PC-9 (cell line): ENCODE data around the gene TTC23. TPM values are rescaled to one million over a fixed set of nuclear protein-coding genes. Genes with fewer than 3 reads are reported as not detected.

ENCODE experiments used
- BruUV-seq: library from RNA; stranded (reverse); fragments of 400-500 nt; replicated peaks from 2 replicates; lab custom pipeline; 2021; lab: Mats Ljungman, UMichigan
- CTCF ChIA-PET: fragments of 300-600 bp; sonication (Branson Sonifier 250); formaldehyde crosslinking; loops from one replicate; lab custom pipeline; 2022; ENCODE audit warnings: antibody characterized with exemption; lab: Charles Lee
- POLR2A ChIA-PET: fragments of 300-600 bp; sonication (Branson Sonifier 250); formaldehyde crosslinking; loops from one replicate; lab custom pipeline; 2022; ENCODE audit warnings: antibody characterized with exemption; ENCODE audit not compliant: unreplicated experiment; lab: Charles Lee
- DNase-seq, 2 experiments: peaks; one replicate each; pipeline versions ENCODE4 v3.0.0 to v3.0.0-alpha.2; 2015 to 2022; ENCODE audit warnings: mixed read lengths in 1 of 2
- H2AFZ ChIP-seq: fragments of 200-600 bp; sonication (generic); 2 replicates; pipeline ENCODE4 v1.8.1; 2017; ENCODE audit warnings: antibody characterized with exemption
- H3F3A ChIP-seq: fragments of 200-600 bp; sonication (generic); 2 replicates; pipeline ENCODE4 v1.8.1; 2017; ENCODE audit warnings: antibody characterized with exemption, mild to moderate bottlenecking, low read depth; ENCODE audit not compliant: insufficient read depth
- H3K27ac ChIP-seq: fragments of 200-600 bp; sonication (generic); 2 replicates; pipeline ENCODE4 v1.6.1; 2016; ENCODE audit warnings: mixed run types
- H3K27me3 ChIP-seq: fragments of 200-600 bp; sonication (generic); 2 replicates; pipeline ENCODE4 v1.6.1; 2016; ENCODE audit warnings: low read depth, mixed run types; ENCODE audit not compliant: insufficient read depth
- H3K36me3 ChIP-seq: fragments of 200-600 bp; sonication (generic); 2 replicates; pipeline ENCODE4 v1.6.1; 2016; ENCODE audit warnings: low read depth, mixed run types
- H3K4me1 ChIP-seq: fragments of 200-600 bp; sonication (generic); replicated peaks from 2 replicates; pipeline ENCODE4 v1.6.1; 2016; ENCODE audit warnings: mixed run types; ENCODE audit not compliant: insufficient read depth
- H3K4me2 ChIP-seq: fragments of 200-600 bp; sonication (generic); 2 replicates; pipeline ENCODE4 v1.6.1; 2017; ENCODE audit warnings: mixed run types
- H3K4me3 ChIP-seq: fragments of 200-600 bp; sonication (generic); 2 replicates; pipeline ENCODE4 v1.6.1; 2016; ENCODE audit warnings: mixed run types
- H3K79me2 ChIP-seq: fragments of 200-600 bp; sonication (generic); 2 replicates; pipeline ENCODE4 v1.6.1; 2017; ENCODE audit warnings: low read depth, mixed run types
- H3K9me2 ChIP-seq: fragments of 200-600 bp; sonication (generic); 2 replicates; pipeline ENCODE4 v1.8.1; 2017; ENCODE audit warnings: mild to moderate bottlenecking; ENCODE audit not compliant: insufficient read depth
- H3K9me3 ChIP-seq: fragments of 200-600 bp; sonication (generic); 2 replicates; pipeline ENCODE4 v1.8.1; 2016; ENCODE audit warnings: low read depth; ENCODE audit not compliant: insufficient read depth
- H4K20me1 ChIP-seq: fragments of 200-600 bp; sonication (generic); 2 replicates; pipeline ENCODE4 v1.8.1; 2017; ENCODE audit not compliant: insufficient read depth
- EZH2 ChIP-seq: fragments of 200-600 bp; sonication (generic); IDR thresholded peaks from 2 replicates; pipeline ENCODE4 v1.8.0; 2017; ENCODE audit warnings: antibody characterized with exemption, low read depth
- intact Hi-C: fragments of 100-400 bp; cut with micrococcal nuclease; formaldehyde crosslinking; loops from one replicate; pipeline ENCODE4 v1.10.0; 2022; ENCODE audit not compliant: unreplicated experiment
- total RNA-seq: library from RNA; stranded (reverse); gene quantifications from 2 replicates; pipeline ENCODE4 v1.2.3, GENCODE V29; 2021
- TF ChIP-seq, protein P1 (sequence below): fragments of 200-600 bp; sonication (generic); conservative IDR thresholded peaks from 2 replicates; pipeline ENCODE4 v1.6.1; 2017; ENCODE audit warnings: mixed run types, antibody characterized with exemption, mild to moderate bottlenecking, moderate library complexity

Gene TTC23
- total RNA-seq, 1 experiment from 2014 or later, result 18.4 TPM

DNA sequence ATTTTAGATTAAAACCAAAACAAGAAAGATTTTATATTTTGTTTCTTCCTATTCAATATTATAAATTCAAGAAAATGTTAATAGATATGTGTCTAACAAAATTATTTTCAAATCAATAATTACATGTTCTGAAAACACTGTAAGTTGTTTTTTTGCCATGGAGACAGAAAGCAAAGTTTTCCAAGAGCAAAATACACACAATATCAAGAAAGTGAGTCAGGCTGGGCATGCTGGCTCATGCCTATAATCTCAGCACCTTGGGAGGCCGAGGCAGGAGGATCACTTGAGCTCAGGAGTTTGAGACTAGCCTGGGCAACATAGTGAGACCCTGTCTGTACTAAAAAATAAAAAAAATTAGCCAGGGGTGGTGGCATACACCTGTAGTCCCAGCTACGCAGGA is 71.7 kb downstream of the TTC23 start:
- Histone ChIP-seq H3K36me3 (no peaks in the 10 kb centered on the region), H3F3A (no peaks in the 10 kb centered on the region), H3K4me3 (no peak overlapping the region), H3K4me2 (no peak overlapping the region), H3K79me2 (no peaks in the 10 kb centered on the region), H3K27me3 (no peaks in the 10 kb centered on the region), H3K9me2 (no peaks in the 10 kb centered on the region), H4K20me1 (no peaks in the 10 kb centered on the region), H3K27ac (no peak overlapping the region), H2AFZ (no peak overlapping the region), H3K4me1 (peaks cover 7% of the 10 kb centered on the region; the same call in 1 of the 2 replicates), H3K9me3 (no peaks in the 10 kb centered on the region)
- intact Hi-C loops, result no loop called here
- DNase-seq, result no peak
- POLR2A ChIA-PET, result no interaction called here
- CTCF ChIA-PET, result interaction anchor here (1.4 kb wide), 1 partner anchor 72 kb away, joined by 5 read pairs; the partner anchor contains the start of gene SYNM
- BruUV-seq, result no TSS peak
- no peak for TF ChIP-seq EZH2
- TF ChIP-seq, protein P1, sequence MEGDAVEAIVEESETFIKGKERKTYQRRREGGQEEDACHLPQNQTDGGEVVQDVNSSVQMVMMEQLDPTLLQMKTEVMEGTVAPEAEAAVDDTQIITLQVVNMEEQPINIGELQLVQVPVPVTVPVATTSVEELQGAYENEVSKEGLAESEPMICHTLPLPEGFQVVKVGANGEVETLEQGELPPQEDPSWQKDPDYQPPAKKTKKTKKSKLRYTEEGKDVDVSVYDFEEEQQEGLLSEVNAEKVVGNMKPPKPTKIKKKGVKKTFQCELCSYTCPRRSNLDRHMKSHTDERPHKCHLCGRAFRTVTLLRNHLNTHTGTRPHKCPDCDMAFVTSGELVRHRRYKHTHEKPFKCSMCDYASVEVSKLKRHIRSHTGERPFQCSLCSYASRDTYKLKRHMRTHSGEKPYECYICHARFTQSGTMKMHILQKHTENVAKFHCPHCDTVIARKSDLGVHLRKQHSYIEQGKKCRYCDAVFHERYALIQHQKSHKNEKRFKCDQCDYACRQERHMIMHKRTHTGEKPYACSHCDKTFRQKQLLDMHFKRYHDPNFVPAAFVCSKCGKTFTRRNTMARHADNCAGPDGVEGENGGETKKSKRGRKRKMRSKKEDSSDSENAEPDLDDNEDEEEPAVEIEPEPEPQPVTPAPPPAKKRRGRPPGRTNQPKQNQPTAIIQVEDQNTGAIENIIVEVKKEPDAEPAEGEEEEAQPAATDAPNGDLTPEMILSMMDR, result no peak

DNA sequence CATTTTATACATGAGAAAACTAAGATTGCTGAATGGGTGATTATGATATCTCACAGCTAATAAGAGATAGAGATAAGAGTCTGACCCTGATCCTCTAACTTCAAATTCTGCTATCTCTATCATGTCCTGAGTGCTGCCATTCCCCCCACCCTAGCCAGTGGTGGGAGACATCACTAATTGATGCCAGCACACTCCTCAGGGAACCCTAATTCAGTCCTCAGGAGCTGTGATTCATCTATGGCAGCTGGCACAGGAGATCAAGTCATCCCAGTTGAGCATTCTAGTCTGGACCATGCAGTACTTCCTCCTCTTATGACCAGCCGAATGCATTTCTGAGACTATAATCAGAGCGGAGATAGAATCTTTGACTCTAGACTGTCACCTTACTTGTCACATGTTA is 72.6 kb downstream of the TTC23 start:
- Histone ChIP-seq H3K9me3 (no peaks in the 10 kb centered on the region), H3K27ac (no peak overlapping the region), H3K79me2 (no peaks in the 10 kb centered on the region), H3K4me3 (no peak overlapping the region), H4K20me1 (no peaks in the 10 kb centered on the region), H3K4me1 (peaks cover 5% of the 10 kb centered on the region; the same call in 1 of the 2 replicates), H3K36me3 (no peaks in the 10 kb centered on the region), H3F3A (no peaks in the 10 kb centered on the region), H2AFZ (no peak overlapping the region), H3K9me2 (no peaks in the 10 kb centered on the region), H3K27me3 (no peaks in the 10 kb centered on the region), H3K4me2 (no peak overlapping the region)
- ChIA-PET CTCF (no interaction called here), POLR2A (interaction anchor here (0.6 kb wide), 1 partner anchor 992 kb away, joined by 4 read pairs; no protein-coding TSS in a partner anchor)
- DNase-seq, result no peak
- TF ChIP-seq, protein P1, result no peak
- BruUV-seq, result no TSS peak
- intact Hi-C loops, result no loop called here

DNA sequence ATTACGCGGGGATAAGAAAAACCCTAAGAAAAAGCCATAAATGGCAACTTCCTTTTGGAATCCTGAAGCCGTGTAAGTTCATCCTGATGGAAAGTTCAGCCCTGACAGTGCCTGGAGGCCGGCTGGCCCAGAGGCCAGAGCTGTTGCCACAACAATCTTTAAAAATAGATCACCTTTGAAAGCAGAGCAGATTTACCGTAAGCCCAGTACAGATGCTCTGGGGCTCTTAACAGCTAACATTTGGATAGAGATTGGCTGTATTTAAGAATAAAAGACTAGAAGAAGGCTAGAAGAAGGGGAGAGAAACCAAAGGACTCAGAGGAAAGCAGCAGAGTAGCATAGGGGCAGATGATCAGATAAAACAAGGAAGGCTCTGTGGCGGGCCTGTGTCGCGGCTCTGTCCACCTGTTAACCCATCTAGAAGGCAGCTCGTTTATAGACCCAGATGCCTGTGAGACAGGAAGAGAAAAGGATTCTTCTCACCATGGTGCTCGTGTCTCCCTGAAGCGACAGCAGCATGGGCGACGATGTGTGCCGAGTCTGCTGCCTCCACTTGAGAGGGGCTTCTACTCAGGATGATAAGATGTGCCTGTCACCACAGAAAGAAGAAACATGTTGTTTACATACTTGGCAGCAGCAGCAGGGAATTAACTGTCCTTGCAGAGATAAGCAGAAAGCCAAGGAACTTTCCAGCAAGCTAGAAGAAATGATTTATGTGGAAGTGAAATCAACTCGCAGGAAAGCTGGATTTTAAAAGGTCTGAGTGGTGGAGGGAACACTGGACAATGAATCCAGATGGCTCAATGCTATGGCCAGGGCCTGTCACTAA is 74.6 kb downstream of the TTC23 start:
- Histone ChIP-seq H3K4me2 (no peak overlapping the region), H3K79me2 (no peaks in the 10 kb centered on the region), H3K27ac (no peak overlapping the region), H3K4me3 (no peak overlapping the region), H3K27me3 (no peaks in the 10 kb centered on the region), H3K36me3 (no peaks in the 10 kb centered on the region), H3K9me2 (no peaks in the 10 kb centered on the region), H3K4me1 (no peaks in the 10 kb centered on the region), H2AFZ (no peak overlapping the region), H3K9me3 (no peaks in the 10 kb centered on the region), H4K20me1 (no peaks in the 10 kb centered on the region), H3F3A (no peaks in the 10 kb centered on the region)
- intact Hi-C loops, result no loop called here
- no peak for TF ChIP-seq EZH2
- TF ChIP-seq, protein P1, result no peak
- BruUV-seq, result no TSS peak
- POLR2A ChIA-PET, result no interaction called here
- CTCF ChIA-PET, result no interaction called here
- DNase-seq, result no peak
